Epithelial cell of proximal tubule (primary cell): ENCODE results near the gene CHMP4B. TPM values are rescaled to one million over a fixed set of nuclear protein-coding genes. Genes with fewer than 3 reads are reported as not detected.

Experiments
- DNase-seq: peaks from one replicate; pipeline ENCODE4 v3.0.0-alpha.2; 2011; ENCODE audit warnings: low read depth
- H3K4me3 ChIP-seq: 2 replicates; pipeline ENCODE4 v1.5.1; 2011; ENCODE audit warnings: low read depth, mild to moderate bottlenecking, low read length
- CTCF ChIP-seq: conservative IDR thresholded peaks from 2 replicates; pipeline ENCODE4 v1.5.1; 2012; ENCODE audit warnings: low read depth, mild to moderate bottlenecking, low read length
- total RNA-seq: library from RNA; depleted of rRNA; stranded (reverse); fragments of >200 nt; gene quantifications from 2 replicates; pipeline ENCODE4 v1.2.3, GENCODE V29; 2015

The CHMP4B gene
- total RNA-seq, 1 donor from 2014 or later, result 41.3 TPM

DNA sequence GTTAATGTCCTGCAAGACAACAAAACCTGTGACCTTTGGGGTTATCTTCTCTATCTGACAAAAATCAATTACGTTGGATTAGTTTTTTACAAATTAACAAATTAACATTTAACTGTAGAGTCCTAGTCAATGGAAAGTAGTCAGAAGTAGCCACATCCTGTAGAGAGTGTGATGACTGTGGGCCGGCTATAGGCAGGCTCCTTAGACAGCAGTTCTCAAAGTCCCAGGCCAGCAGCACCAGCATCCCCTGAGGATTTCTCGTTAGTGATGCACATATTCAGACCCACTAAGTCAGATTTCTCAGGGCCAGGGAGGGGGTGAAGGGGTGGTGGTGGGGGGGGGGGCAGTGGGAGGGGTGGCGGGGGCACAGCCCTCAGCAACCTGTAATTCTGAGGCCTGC lies 42.1 kb upstream of the CHMP4B start:
- H3K4me3 ChIP-seq, result no peak overlapping the region
- no peak for DNase-seq
- TF ChIP-seq CTCF, result no peak

GRCh38 chr20:33770005-33770404 lies 41.1 kb upstream of the CHMP4B start:
- TF ChIP-seq CTCF, result no peak
- no peak for DNase-seq
- no peak overlapping the region for H3K4me3 ChIP-seq

DNA sequence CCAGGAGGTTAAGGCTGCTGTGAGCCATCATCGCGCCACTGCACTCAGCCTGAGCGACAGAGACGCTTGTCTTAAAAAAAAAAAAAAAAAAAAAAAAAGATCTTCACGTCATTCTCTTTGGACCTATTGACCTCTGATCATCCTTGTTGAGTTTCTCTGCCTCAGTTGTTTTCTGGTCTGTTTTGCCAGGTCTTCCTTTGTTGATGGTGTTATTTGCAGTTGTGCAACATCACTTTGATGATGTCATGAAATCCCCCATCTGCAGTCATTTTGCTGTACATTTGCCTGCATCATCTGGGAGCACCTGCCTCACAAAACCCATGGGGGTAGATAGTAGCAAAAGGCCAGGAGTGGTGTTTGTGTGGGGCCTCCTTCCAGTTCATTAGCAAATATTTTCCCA lies 39.2 kb upstream of the CHMP4B start:
- no peak overlapping the region for H3K4me3 ChIP-seq
- TF ChIP-seq CTCF, result no peak
- DNase-seq, result no peak

- no peak for TF ChIP-seq CTCF
- H3K4me3 ChIP-seq, result no peak overlapping the region
- no peak for DNase-seq
Measured at GRCh38 chr20:33772439-33772838, 38.7 kb upstream of the CHMP4B start.

DNA sequence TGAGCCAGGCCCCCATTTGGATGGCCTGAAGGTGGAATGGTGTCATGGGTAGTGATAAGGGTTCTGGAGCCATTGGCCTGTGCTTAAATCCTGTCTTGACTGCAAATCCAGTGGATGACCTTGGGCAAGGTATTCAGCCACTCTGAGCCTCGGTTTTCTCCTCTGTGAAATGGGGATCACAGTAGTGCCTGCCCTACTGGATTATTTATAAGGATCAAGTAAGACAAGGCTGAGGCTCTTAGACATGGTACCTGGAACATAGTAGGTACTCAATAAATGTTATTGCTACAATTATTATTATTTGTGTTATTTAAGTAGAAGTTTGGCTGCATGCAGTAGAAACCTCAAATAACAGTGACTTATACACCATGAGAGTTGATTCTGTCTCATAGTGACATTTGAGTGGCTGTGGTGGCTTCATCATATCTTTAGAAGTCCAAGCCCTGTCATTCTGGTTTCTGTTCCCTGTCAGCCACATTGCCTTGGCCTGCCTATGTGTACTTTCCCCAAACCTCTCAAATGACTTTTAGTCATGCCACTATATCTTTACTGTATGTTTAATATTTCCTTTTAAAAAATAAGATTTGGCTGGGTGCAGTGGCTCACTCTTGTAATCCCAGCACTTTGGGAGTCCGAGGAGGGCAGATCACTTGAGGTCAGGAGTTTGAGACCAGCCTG lies 37.6 kb upstream of the CHMP4B start:
- no peak for TF ChIP-seq CTCF
- no peak for DNase-seq

DNA sequence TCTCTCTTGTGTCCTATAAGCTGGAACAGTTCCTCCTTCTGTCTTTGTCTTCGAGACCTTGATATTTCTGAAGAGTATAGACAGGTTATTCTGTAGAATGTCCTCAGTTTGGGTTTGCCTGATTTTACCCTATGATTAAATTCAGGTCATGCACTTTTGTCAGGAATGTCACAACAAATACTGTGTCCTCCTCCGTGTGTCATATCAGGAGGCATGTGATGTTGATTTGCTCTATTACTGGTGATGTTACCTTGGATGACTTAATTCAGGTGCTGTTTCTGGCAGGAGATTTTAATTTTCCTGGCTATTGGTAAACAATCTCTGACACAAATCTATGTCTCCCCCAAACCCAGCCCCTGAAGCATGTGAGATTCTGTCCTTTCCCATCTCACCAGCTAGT lies 33.3 kb upstream of the CHMP4B start:
- no peak for TF ChIP-seq CTCF
- DNase-seq, result no peak
- no peak overlapping the region for H3K4me3 ChIP-seq

More for the DNA sequence above, 37.6 kb upstream of the CHMP4B start:
- H3K4me3 ChIP-seq, result no peak overlapping the region

- TF ChIP-seq CTCF, result no peak
- DNase-seq, result no peak
- no peak overlapping the region for H3K4me3 ChIP-seq
Measured at GRCh38 chr20:33781133-33781532, 30.0 kb upstream of the CHMP4B start.
